ENCODE data around the gene PTPN14.

PTPN14 gene

GRCh38 chr1:214567481-214567980 is 16.1 kb upstream of the PTPN14 start:
- no peak for DNase-seq

DNA sequence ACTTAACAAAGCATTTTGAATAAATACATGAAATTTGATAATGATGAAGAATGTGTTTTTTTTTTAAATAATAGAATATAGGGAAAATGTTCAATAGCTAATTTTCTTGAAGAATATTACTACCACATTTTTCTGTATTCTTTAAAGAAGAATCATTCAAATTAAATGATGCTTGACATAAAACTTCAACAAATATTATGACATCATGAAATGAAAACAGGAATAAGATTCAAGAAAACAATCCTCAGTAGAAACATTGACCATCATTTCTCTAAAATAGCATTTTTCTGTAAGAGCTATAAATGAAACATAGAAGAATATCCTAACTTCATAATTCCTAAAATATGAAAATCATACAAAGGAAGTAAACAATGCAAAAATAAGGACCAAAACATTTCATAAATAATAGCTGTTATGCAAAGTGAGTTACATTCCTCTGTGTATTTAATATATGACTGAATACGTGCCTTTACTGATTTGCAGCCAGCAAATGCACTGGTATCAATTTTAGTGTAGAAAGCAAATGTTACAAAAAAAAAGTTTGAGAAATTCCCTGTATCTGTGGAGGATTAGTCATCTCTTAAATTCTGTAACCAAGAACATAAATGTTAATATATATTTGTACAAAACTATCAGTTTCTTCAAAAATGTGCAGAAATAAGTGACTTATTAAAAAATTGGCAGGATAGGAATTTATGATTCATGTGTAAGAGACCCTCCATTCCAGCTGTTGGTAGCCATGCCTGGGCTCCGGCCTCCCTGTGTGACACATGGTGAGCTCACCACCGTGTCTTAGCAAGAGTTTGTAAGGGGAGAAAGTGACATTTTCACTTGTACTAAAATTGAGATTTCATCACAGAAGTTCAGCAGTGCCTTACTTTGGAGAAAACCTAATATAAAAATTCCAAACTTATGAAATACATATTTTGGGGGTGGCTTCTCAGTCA is 15.0 kb upstream of the PTPN14 start:
- no peak for DNase-seq

GRCh38 chr1:214565310-214565709 is 13.9 kb upstream of the PTPN14 start:
- DNase-seq = no peak

DNA sequence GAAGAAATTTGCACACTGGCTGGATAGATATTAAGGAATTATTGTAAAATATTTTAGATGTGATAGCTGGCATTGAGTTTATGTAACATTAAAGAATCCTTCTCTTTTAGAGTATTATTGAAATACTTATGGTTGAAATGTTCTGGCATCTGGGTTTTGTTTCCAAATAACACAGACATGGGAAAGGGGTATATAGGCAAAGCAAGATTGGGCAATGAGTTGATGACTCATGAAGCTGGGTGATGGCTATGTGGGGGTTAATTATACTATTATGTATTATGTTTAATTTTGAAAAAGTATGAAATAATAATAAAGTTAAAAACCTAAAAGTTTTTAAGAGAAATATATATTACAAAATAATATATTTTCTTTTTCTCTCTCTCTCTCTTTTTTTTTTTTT is 12.5 kb upstream of the PTPN14 start:
- no peak for DNase-seq

GRCh38 chr1:214557952-214558735 is 6.7 kb upstream of the PTPN14 start:
- no peak for DNase-seq

DNA sequence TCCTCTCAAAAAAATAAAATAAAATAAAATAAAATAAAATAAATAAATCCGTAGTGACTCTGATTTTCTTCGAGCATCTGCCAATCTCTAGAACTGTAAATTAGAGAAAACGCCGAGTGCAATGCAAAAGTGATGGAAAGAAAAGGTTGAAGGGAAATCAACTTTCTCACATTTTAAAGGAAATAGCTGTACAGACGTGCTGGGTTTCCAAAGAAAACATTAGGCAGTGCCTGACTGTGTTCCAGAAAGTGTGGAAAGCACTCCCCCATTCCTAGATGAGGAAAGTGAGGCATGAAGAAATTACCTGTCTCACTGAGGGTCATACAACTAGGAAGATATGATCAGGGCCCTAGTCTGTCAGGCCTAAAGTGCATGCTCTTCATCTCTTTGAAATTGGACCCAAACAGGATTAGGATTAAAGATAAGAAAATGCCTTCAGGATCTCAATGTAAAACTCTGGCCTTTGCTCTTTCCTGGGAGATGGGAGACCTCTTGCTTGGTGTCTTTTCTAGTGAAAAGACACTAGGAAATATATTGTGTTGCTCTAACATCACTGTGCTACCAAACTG is 1.8 kb upstream of the PTPN14 start:
- DNase-seq = no peak

DNA sequence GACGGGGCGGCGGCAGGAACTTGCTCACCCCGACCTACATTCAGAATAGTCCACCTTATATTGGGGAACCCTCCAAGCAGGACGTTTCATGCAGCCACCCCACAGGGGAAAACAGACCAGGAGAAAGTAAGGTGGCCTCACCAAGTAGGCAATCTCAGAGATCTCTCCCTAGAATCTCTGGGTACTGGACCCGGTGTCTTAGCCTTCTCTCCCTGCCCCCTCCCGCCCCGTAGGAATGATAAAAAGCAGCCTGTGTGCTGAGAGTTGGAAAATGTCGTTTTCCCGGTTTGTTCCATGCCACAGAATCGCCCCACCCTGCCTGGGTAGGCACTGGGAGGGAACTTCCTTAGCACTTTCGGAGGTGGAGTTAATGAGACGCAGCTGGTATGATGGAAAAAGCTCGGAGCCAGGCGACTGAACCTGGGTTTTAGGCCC is 789 bp upstream of the PTPN14 start:
- no peak for DNase-seq

- no peak for DNase-seq
These were observed 456 bp downstream of the PTPN14 start for GRCh38 chr1:214550857-214551435.

GRCh38 chr1:214550013-214550856 is 1.2 kb downstream of the PTPN14 start:
- no peak for DNase-seq

GRCh38 chr1:214549604-214550003 is 1.8 kb downstream of the PTPN14 start:
- no peak for DNase-seq

DNA sequence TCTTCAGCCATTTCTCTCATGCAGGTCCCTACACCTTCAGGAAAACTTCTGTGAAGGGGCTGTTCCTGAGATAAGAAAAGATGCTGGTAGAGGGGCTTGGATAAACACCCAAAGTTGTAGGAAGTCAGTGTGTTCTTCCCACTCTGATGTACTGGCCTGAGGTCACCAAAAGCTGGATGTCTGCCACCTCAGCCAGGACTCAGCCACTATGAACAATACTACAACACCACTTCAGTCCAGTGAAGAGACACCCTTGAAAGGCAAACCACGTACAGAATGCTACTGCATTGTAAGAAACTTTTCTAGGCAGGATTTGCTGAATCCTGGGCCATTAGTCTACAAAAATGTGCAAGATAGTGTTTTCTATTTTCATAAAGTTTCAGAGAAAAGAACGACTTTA is 2.4 kb downstream of the PTPN14 start:
- no peak for DNase-seq

DNA sequence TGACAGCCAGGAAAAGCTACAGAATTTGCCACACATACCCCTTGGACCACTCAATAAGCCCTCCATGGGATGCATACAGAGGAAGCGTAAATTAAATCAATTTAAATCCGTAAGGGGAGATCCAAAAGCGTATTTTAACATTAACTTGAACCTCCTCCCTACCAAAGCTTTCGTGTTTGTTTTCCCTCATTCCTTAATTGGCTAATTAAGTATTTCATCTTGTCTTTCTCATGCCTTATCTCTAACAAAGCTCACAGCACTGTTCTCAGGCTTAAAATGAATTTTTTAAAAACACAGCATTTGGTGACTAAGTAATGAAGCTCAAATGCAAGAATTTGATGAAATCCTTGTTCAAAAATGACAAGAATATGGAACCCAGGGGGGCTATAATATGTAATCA is 3.1 kb downstream of the PTPN14 start:
- no peak for DNase-seq

GRCh38 chr1:214547747-214548146 is 3.7 kb downstream of the PTPN14 start:
- DNase-seq = no peak

DNA sequence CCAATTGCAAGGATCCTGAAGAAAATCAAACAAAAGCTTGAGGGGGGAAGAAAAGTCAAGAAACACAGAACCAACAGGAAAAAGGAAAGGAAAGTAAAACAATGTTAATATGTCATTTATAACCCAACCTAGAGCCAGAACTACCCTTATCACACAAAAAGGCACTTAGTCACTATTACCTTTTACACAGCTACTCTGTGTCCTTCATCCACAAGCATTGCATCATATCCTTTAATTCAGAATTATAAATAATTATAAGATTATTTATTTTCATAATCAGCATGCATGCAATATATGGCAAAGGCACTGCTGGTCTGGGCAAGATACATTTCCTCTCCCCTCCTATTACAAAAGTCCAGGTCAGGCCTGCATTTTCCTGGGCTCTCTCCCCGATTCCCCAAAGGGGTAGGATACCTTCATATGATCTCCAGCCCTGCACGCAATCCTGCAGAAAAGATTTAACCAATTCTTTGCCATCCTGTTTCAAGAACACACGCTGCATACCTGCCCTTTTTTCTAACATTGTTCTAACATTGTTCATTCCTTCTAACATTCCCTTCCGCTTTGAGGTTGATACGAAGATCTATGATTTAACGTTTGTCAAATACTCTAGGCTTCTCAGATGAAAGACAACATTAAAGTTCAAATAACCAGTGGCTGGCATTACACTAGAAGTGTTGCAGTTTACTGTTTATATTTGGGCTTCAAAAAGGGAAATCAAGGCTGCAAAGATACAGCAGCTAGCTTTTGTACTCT is 4.3 kb downstream of the PTPN14 start:
- no peak for DNase-seq

DNA sequence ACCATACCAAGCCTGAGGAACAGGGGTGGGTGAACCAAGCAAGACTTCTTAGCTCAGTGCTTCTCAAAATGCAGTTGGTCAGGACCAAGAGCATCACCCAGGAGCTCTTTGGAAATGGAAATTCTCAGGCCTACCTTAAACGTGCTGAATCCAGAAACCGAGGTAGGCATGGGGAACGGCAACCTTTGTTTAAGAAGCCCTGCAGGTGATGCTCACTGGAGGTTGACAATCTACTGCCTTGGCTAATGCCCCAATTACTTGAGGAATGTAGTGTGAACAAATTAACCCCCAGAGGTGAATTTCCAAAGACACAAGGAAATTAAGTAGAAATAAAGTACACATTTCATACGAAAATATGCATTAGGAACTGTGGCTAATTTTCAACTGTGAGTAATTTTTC is 5.3 kb downstream of the PTPN14 start:
- no peak for DNase-seq

DNA sequence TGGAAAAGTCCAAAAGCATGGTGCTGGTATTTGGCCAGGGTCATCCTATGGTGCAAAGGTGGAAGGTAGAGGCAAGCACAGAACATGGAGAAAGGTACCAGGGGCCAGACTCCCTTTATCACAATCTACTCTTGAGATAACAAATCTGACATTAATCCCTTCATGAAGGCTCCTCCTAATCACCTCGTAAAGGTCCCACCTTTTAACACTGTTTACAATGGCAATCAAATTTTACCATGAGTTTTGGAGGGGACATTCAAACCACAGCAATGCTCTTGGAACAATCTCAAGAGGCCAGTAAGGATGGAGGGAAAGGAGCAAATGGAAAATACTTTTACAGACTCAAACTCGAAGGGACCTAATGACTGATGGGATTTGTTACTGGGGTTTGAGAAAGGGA is 6.1 kb downstream of the PTPN14 start:
- DNase-seq = no peak

- DNase-seq = no peak
These were observed 6.6 kb downstream of the PTPN14 start for GRCh38 chr1:214544791-214545190.

GRCh38 chr1:214542275-214543199 is 8.9 kb downstream of the PTPN14 start:
- DNase-seq = no peak

DNA sequence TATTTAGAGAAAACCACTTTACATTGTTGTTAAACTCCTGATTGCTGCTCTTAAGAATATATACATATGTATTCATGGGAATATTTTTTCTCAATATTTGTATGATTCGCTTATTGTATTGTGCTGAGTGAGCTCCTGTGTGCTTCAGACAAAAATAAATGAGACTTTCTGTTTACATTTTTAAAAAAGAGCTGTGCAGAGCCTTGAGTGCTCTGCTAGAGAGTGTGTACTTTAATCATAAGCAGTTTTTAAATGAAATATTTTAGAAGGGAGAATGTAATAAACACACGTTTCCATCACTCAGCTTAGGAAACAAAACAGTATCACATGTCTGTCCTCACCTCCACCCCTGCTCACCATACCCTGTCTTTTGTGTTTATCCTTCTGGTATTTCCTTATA is 9.7 kb downstream of the PTPN14 start:
- no peak for DNase-seq

- DNase-seq = no peak
These were observed 10.2 kb downstream of the PTPN14 start for GRCh38 chr1:214541206-214541605.

All from stimulated activated CD4-positive, alpha-beta T cell treated with anti-CD3 and anti-CD28 coated beads, Interleukin-4, amount 100 ng/mL, for 4 hours (primary cell).